ENCODE data around the gene TLE6.

TLE6 gene

DNA sequence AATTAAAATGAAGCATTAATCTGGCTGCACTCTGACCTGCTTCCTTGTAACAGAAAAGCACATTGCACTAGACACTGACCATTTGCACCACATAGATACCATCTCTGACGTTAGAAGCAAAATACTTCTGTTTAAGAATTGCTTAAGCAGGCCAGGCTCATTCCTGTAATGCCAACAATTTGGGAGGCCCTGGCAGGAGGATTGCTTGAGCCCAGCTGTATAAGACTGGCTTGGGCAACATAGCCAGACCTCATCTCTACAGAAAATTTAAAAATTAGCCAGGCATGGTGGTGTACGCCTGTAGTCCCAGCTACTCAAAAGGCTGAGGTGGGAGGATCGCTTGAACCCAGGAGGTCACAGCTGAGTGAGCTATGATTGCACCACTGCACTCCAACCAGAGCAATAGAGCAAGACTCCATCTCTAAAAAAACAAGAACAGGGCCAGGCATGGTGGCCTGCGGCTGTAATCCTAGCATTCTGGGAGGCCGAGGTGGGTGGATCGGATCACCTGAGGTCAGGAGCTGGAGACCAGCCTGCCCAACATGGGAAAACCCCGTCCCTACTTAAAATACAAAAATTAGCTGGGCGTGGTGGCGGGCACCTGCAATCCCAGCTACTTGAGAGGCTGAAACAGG lies 7.0 kb upstream of the TLE6 start:
- no peak for TF ChIP-seq TAF1 (IDR thresholded peaks at IDR 0.05; ENCODE audit: borderline replicate concordance, insufficient read depth, low read length)
- TF ChIP-seq FOXP2 (optimal IDR thresholded peaks at IDR 0.05; ENCODE audit: borderline replicate concordance, extremely low read depth, extremely low read length, insufficient read depth), result no peak
- no peak for TF ChIP-seq SIN3A (IDR thresholded peaks at IDR 0.05; ENCODE audit: borderline replicate concordance, insufficient read depth, low read length)
- TF ChIP-seq POLR2AphosphoS5 (IDR thresholded peaks at IDR 0.05; ENCODE audit: low read depth, low read length), result no peak
- TF ChIP-seq, protein P1, sequence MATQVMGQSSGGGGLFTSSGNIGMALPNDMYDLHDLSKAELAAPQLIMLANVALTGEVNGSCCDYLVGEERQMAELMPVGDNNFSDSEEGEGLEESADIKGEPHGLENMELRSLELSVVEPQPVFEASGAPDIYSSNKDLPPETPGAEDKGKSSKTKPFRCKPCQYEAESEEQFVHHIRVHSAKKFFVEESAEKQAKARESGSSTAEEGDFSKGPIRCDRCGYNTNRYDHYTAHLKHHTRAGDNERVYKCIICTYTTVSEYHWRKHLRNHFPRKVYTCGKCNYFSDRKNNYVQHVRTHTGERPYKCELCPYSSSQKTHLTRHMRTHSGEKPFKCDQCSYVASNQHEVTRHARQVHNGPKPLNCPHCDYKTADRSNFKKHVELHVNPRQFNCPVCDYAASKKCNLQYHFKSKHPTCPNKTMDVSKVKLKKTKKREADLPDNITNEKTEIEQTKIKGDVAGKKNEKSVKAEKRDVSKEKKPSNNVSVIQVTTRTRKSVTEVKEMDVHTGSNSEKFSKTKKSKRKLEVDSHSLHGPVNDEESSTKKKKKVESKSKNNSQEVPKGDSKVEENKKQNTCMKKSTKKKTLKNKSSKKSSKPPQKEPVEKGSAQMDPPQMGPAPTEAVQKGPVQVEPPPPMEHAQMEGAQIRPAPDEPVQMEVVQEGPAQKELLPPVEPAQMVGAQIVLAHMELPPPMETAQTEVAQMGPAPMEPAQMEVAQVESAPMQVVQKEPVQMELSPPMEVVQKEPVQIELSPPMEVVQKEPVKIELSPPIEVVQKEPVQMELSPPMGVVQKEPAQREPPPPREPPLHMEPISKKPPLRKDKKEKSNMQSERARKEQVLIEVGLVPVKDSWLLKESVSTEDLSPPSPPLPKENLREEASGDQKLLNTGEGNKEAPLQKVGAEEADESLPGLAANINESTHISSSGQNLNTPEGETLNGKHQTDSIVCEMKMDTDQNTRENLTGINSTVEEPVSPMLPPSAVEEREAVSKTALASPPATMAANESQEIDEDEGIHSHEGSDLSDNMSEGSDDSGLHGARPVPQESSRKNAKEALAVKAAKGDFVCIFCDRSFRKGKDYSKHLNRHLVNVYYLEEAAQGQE (IDR thresholded peaks at IDR 0.05; ENCODE audit: insufficient read depth in 1 of 2, low read depth in 2 of 2, low read length in 2 of 2), result no peak

DNA sequence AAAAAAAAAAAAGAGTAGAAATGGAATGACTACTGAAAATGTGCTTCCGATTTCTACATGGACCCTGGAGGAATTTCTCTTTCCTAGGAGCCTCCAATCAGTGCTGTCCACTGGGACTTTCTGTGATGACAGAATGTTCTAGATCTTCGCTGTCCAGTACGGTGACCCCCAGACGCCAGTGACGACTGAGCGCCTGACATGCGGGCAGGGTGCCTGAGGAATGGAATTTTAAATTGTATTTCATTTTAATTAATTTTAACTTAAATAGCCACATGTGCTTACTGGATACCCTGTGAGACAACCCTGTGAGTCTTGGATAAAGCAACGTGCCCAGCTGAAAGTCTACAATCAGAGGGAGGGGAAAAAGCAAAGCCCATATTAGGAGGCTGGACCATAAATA lies 4.1 kb upstream of the TLE6 start:
- no peak for TF ChIP-seq POLR2AphosphoS5 (IDR thresholded peaks at IDR 0.05; ENCODE audit: low read depth, low read length)
- TF ChIP-seq, protein P1 (IDR thresholded peaks at IDR 0.05; ENCODE audit: insufficient read depth in 1 of 2, low read depth in 2 of 2, low read length in 2 of 2), result no peak
- no peak for TF ChIP-seq SIN3A (IDR thresholded peaks at IDR 0.05; ENCODE audit: borderline replicate concordance, insufficient read depth, low read length)
- TF ChIP-seq TAF1 (IDR thresholded peaks at IDR 0.05; ENCODE audit: borderline replicate concordance, insufficient read depth, low read length), result no peak
- TF ChIP-seq FOXP2 (optimal IDR thresholded peaks at IDR 0.05; ENCODE audit: borderline replicate concordance, extremely low read depth, extremely low read length, insufficient read depth), result no peak

DNA sequence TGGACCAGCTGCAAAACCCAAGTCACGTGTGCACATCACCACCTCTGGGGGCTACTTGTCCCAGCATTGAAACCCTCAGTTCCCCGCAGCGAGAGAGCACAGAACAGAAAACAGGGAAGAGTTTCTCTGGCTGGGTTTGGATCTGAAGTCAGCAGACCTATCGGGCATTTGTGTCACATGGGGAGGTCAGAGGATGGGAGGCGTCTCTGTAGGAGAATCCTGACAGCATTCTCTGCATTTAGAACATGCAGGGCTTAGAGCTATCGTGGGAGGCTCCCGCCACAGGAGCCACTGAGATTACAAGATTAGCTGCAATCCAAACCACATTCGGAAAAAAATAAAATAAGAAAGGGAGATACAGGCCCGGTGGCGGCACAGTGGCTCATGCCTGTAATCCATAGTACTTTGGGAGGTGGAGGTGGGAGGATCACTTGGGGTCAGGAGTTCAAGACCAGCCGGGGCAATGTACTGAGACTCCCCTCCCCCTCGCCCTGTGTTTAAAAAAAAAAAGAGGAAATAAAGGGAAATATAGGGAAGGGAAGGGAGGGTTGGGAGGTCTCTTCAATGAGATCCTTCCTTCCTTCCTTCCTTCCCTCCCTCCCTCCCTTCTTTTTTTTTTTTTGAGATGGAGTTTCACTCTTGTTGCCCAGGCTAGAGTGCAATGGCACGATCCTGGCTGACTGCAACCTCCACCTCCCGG lies 2.9 kb upstream of the TLE6 start:
- TF ChIP-seq TAF1 (IDR thresholded peaks at IDR 0.05; ENCODE audit: borderline replicate concordance, insufficient read depth, low read length) (no peak), POLR2AphosphoS5 (IDR thresholded peaks at IDR 0.05; ENCODE audit: low read depth, low read length) (no peak), FOXP2 (optimal IDR thresholded peaks at IDR 0.05; ENCODE audit: borderline replicate concordance, extremely low read depth, extremely low read length, insufficient read depth) (no peak), SIN3A (IDR thresholded peaks at IDR 0.05; ENCODE audit: borderline replicate concordance, insufficient read depth, low read length) (no peak)
- TF ChIP-seq, protein P1 (IDR thresholded peaks at IDR 0.05; ENCODE audit: insufficient read depth in 1 of 2, low read depth in 2 of 2, low read length in 2 of 2), result no peak

GRCh38 chr19:2976609-2977000 lies 759 bp upstream of the TLE6 start:
- TF ChIP-seq TAF1 (IDR thresholded peaks at IDR 0.05; ENCODE audit: borderline replicate concordance, insufficient read depth, low read length) (no peak), SIN3A (IDR thresholded peaks at IDR 0.05; ENCODE audit: borderline replicate concordance, insufficient read depth, low read length) (no peak), POLR2AphosphoS5 (IDR thresholded peaks at IDR 0.05; ENCODE audit: low read depth, low read length) (no peak), FOXP2 (optimal IDR thresholded peaks at IDR 0.05; ENCODE audit: borderline replicate concordance, extremely low read depth, extremely low read length, insufficient read depth) (no peak)
- TF ChIP-seq, protein P1 (IDR thresholded peaks at IDR 0.05; ENCODE audit: insufficient read depth in 1 of 2, low read depth in 2 of 2, low read length in 2 of 2), result no peak

All from PFSK-1 (cell line).